B cell (primary cell): ENCODE data around the gene TMEM109. TPM values are rescaled to one million over a fixed set of nuclear protein-coding genes. Genes with fewer than 3 reads are reported as not detected.

Experiments
- ATAC-seq: fragments of 200-7000 bp; cut with Tn5 transposase; one replicate; pipeline ENCODE4 v1.10.0; 2021; ENCODE audit warnings: low read depth, mild to moderate bottlenecking, moderate number of reproducible peaks, moderate library complexity
- CTCF ChIA-PET: fragments of 350-600 bp; sonication (Branson Sonifier 250); formaldehyde crosslinking; loops from one replicate; lab custom pipeline; 2021; ENCODE audit warnings: antibody characterized with exemption, inconsistent platforms; lab: Charles Lee
- POLR2A ChIA-PET: fragments of 350-600 bp; sonication (Branson Sonifier 250); formaldehyde crosslinking; loops from one replicate; lab custom pipeline; 2021; ENCODE audit warnings: antibody characterized with exemption; lab: Charles Lee
- DNase-seq: peaks from one replicate; pipeline ENCODE4 v3.0.0; 2013
- H2AFZ ChIP-seq: 2 replicates; pipeline ENCODE4 v1.6.1; 2012; ENCODE audit warnings: mild to moderate bottlenecking, low read depth, low read length; ENCODE audit not compliant: insufficient read depth, poor library complexity, severe bottlenecking
- H3K27ac ChIP-seq, 2 donors: 1 replicate in 1 of 2; 2 replicates in 1 of 2; pipeline ENCODE4 v1.5.1; 2012 to 2013; ENCODE audit warnings: low read length in 2 of 2, mild to moderate bottlenecking in 2 of 2, moderate library complexity in 1 of 2
- H3K27me3 ChIP-seq, 4 experiments: fragments of 200-600 bp in 1 of 4; sonication (generic) in 1 of 4; replicated peaks in 1 of 4; 1 replicate in 2 of 4; 2 replicates in 2 of 4; pipeline versions ENCODE4 v1.6.1 to v1.7.0; 2013 to 2016; ENCODE audit warnings: low read length in 3 of 4, mild to moderate bottlenecking in 2 of 4, mixed read lengths in 1 of 4, moderate library complexity in 1 of 4; ENCODE audit not compliant: insufficient read depth in 4 of 4, control insufficient read depth in 3 of 4; ENCODE audit errors: control extremely low read depth in 1 of 4
- H3K36me3 ChIP-seq, 2 experiments: replicated peaks in 1 of 2; 1 replicate in 1 of 2; 2 replicates in 1 of 2; pipeline versions ENCODE4 v1.6.1 to v1.7.1; 2013; ENCODE audit warnings: low read length in 1 of 2; ENCODE audit not compliant: insufficient read depth in 2 of 2, control insufficient read depth in 1 of 2; ENCODE audit errors: control extremely low read depth in 1 of 2, extremely low read depth in 1 of 2
- H3K4me1 ChIP-seq, 2 donors: fragments of 200-600 bp in 1 of 2; sonication (generic) in 1 of 2; 1 replicate in 1 of 2; 2 replicates in 1 of 2; pipeline versions ENCODE4 v1.5.1 to v1.6.1; 2013 to 2017; ENCODE audit warnings: low read length in 2 of 2; ENCODE audit not compliant: control insufficient read depth in 2 of 2, insufficient read depth in 2 of 2
- H3K4me2 ChIP-seq: replicated peaks from 2 replicates; pipeline ENCODE3; 2012; ENCODE audit warnings: mild to moderate bottlenecking, low read depth, low read length; ENCODE audit not compliant: poor library complexity, severe bottlenecking
- H3K4me3 ChIP-seq, 5 experiments: fragments of 200-600 bp in 1 of 5; sonication (generic) in 1 of 5; 1 replicate in 3 of 5; 2 replicates in 2 of 5; pipeline versions ENCODE4 v1.5.1 to v1.7.0; 2011 to 2016; ENCODE audit warnings: low read length in 4 of 5, mild to moderate bottlenecking in 4 of 5, low read depth in 2 of 5, control low read depth in 1 of 5, moderate library complexity in 1 of 5; ENCODE audit not compliant: insufficient read depth in 1 of 5; ENCODE audit errors: control extremely low read depth in 1 of 5, extremely low read depth in 1 of 5
- H3K79me2 ChIP-seq: fragments of 200-600 bp; sonication (generic); one replicate; pipeline ENCODE4 v1.6.0; 2016; ENCODE audit warnings: low read length; ENCODE audit not compliant: control insufficient read depth, insufficient read depth
- H3K9ac ChIP-seq: fragments of 200-600 bp; sonication (generic); 2 replicates; pipeline ENCODE4 v1.6.1; 2017; ENCODE audit warnings: mild to moderate bottlenecking, low read length, moderate library complexity
- H3K9me3 ChIP-seq, 3 donors: one replicate each; pipeline versions ENCODE4 v1.6.1 to v1.7.1; 2013; ENCODE audit warnings: low read length in 2 of 3; ENCODE audit not compliant: control insufficient read depth in 2 of 3, insufficient read depth in 1 of 3; ENCODE audit errors: control extremely low read depth in 1 of 3
- H4K20me1 ChIP-seq: 2 replicates; pipeline ENCODE4 v1.6.0; 2012; ENCODE audit warnings: mild to moderate bottlenecking, low read length; ENCODE audit not compliant: insufficient read depth, control insufficient read depth, poor library complexity, severe bottlenecking
- H3K27ac Mint-ChIP-seq: one replicate; pipeline ENCODE4 v1.8.0; 2021; ENCODE audit warnings: mixed read lengths
- H3K27me3 Mint-ChIP-seq: one replicate; pipeline ENCODE4 v1.8.0; 2021; ENCODE audit warnings: mixed read lengths
- H3K4me1 Mint-ChIP-seq: one replicate; pipeline ENCODE4 v1.8.0; 2021; ENCODE audit warnings: mixed read lengths
- H3K4me3 Mint-ChIP-seq: one replicate; pipeline ENCODE4 v1.8.0; 2021; ENCODE audit warnings: mixed read lengths
- H3K9me3 Mint-ChIP-seq: one replicate; pipeline ENCODE4 v1.8.0; 2022; ENCODE audit warnings: mixed read lengths; ENCODE audit not compliant: insufficient read depth
- EZH2 ChIP-seq: IDR thresholded peaks from 2 replicates; pipeline ENCODE4 v1.6.1; 2012; ENCODE audit warnings: borderline replicate concordance, low read depth, mild to moderate bottlenecking, moderate library complexity, low read length; ENCODE audit not compliant: insufficient read depth, poor library complexity, severe bottlenecking
- WGBS: methylation state at CpG from one replicate; pipeline ENCODE4 v1.1.5; 2013; ENCODE audit warnings: missing lambda C conversion rate; ENCODE audit not compliant: insufficient coverage; 5-methylcytosine and 5-hydroxymethylcytosine counted together
- intact Hi-C: fragments of 100-400 bp; cut with micrococcal nuclease; formaldehyde crosslinking; loops from one replicate; pipeline ENCODE4 v1.10.0; 2022
- polyA plus RNA-seq: library from polyadenylated mRNA; depleted of rRNA; stranded (reverse); fragments of >200 nt; gene quantifications from 2 replicates; pipeline ENCODE4 v1.2.3, GENCODE V29; 2012
- total RNA-seq, 2 donors: library from RNA; stranded (reverse); fragments of 120-200 nt in 1 of 2; gene quantifications; 1 replicate in 1 of 2; 2 replicates in 1 of 2; pipeline versions ENCODE4 v1.2.3 to v1.2.4, GENCODE V29; 2013 to 2022
- TF ChIP-seq, protein P1 (sequence below): fragments of 200-600 bp; IDR thresholded peaks from one replicate; pipeline ENCODE4 v1.8.0; 2022; ENCODE audit warnings: antibody characterized with exemption, mild to moderate bottlenecking

The TMEM109 gene
- total and polyA plus RNA-seq, 2 donors (not counting 1 experiment from before 2014, with no cell fraction given) = 32.0 to 99.4 TPM

DNA sequence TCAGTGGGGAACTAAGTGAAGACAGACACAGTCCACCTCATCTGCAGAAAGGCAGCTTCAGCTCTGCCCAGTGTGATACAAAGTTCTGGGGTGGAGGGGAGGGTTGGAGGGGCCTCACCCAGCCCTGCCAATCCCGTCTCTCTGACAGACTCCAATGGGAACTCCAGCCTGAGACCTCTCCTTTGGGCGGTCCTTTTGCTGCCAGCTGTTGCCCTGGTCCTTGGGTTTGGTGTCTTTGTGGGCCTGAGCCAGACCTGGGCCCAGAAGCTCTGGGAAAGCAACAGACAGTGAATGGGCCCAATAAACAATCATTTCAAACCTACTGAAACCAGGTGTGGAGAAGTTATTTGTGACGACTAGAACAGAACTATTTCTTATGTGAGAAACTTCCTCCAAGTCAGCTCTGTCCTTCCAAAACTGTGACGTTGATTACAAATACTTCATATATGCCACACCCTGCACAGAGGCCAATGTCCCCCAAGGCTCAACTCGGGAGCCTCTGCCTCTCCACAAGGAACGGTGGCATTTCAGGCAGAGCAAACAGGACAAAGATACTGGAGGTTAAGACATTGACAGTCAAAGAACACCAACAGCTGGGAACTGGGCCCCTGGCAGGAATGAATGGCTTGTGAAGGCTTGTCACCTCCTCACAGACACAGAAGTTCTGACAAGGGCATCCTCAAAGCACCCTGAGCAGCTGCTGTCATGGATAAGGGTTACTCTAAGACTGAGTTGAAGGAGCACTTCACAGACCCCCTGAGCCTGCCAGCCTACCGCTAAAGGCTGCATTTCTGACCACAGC lies 38.4 kb upstream of the TMEM109 start:
- Histone ChIP-seq H3K4me1 (no peaks in the 10 kb centered on the region), H3K36me3 (peaks cover 0 to 15% of the 10 kb centered on the region in 2 experiments), H3K4me3 (no peak overlapping the region), H3K9me3 (no peaks in the 10 kb centered on the region), H4K20me1 (no peaks in the 10 kb centered on the region), H3K79me2 (no peaks in the 10 kb centered on the region), H2AFZ (no peak overlapping the region), H3K4me2 (no peak overlapping the region), H3K9ac (no peak overlapping the region), H3K27ac (no peak overlapping the region), H3K27me3 (no peaks in the 10 kb centered on the region)
- Mint-ChIP-seq H3K4me3 (no peak overlapping the region), H3K27ac (no peak overlapping the region), H3K27me3 (no peaks in the 10 kb centered on the region), H3K4me1 (no peaks in the 10 kb centered on the region), H3K9me3 (no peaks in the 10 kb centered on the region)
- 94% methylated on average over 6 of the region's 7 CpGs for WGBS
- DNase-seq (no peak), ATAC-seq (no peak)
- no peak for TF ChIP-seq EZH2
- TF ChIP-seq, protein P1, sequence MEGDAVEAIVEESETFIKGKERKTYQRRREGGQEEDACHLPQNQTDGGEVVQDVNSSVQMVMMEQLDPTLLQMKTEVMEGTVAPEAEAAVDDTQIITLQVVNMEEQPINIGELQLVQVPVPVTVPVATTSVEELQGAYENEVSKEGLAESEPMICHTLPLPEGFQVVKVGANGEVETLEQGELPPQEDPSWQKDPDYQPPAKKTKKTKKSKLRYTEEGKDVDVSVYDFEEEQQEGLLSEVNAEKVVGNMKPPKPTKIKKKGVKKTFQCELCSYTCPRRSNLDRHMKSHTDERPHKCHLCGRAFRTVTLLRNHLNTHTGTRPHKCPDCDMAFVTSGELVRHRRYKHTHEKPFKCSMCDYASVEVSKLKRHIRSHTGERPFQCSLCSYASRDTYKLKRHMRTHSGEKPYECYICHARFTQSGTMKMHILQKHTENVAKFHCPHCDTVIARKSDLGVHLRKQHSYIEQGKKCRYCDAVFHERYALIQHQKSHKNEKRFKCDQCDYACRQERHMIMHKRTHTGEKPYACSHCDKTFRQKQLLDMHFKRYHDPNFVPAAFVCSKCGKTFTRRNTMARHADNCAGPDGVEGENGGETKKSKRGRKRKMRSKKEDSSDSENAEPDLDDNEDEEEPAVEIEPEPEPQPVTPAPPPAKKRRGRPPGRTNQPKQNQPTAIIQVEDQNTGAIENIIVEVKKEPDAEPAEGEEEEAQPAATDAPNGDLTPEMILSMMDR = no peak
- ChIA-PET CTCF (interaction anchor here (2.0 to 2.1 kb wide), 2 partner anchors 23 to 45 kb away, joined by 5 to 6 read pairs; no protein-coding TSS in a partner anchor), POLR2A (no interaction called here)
- intact Hi-C loops = no loop called here

DNA sequence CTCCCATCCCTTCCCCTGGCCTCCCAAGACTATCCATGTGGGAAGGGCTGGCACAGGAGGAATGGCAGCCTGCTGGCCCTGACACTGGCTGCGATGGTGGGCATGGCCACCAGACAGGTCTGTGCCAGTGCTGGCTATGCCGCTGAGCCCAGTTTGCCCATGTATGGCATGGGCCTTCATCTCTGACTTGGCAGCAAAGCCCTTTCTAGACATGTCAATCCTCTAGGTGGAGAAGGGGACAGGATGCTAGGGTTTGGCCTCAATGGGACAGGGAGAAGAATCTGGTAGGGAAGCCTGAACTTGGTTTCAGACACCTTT lies 37.8 kb upstream of the TMEM109 start:
- H3K9me3 ChIP-seq = no peaks in the 10 kb centered on the region
- intact Hi-C loops = no loop called here
- H3K36me3 ChIP-seq = peaks cover 0 to 20% of the 10 kb centered on the region in 2 experiments
- H3K27me3 ChIP-seq = no peaks in the 10 kb centered on the region
- H3K9ac ChIP-seq = no peak overlapping the region
- Mint-ChIP-seq H3K4me1 (no peaks in the 10 kb centered on the region), H3K9me3 (no peaks in the 10 kb centered on the region), H3K27ac (no peak overlapping the region), H3K27me3 (no peaks in the 10 kb centered on the region), H3K4me3 (no peak overlapping the region)
- no peak overlapping the region for H2AFZ ChIP-seq
- no peak overlapping the region for H3K4me3 ChIP-seq
- no peaks in the 10 kb centered on the region for H4K20me1 ChIP-seq
- no peak for TF ChIP-seq EZH2
- TF ChIP-seq, protein P1 = no peak
- H3K4me1 ChIP-seq = no peaks in the 10 kb centered on the region
- WGBS = 100% methylated on average over 2 of the region's 2 CpGs
- DNase-seq (no peak), ATAC-seq (no peak)
- ChIA-PET CTCF (interaction anchor here (0.6 to 2.1 kb wide), 3 partner anchors 22 to 417 kb away, joined by 3 to 6 read pairs (median 5); no protein-coding TSS in a partner anchor), POLR2A (no interaction called here)
- no peaks in the 10 kb centered on the region for H3K79me2 ChIP-seq
- no peak overlapping the region for H3K27ac ChIP-seq
- H3K4me2 ChIP-seq = no peak overlapping the region
